Vagina (tissue), 2 donors: ENCODE results near the gene KDM4D. TPM values are rescaled to one million over a fixed set of nuclear protein-coding genes. Genes with fewer than 3 reads are reported as not detected.
A peak's percentile ranks its signal among the peaks of the same experiment; 100 is the strongest.
"Not testable (repeated sequence)": the region's sequence is repeated elsewhere in the genome, so short reads cannot be mapped to it uniquely, and the experiment has no call there.

Experiments used
- DNase-seq, 2 donors: peaks; one replicate each; pipeline ENCODE4 v3.0.0-alpha.2; 2017; ENCODE audit errors: extremely low spot score in 2 of 2
- H3K27ac ChIP-seq: fragments of 200-600 bp; sonication (generic); one replicate; pipeline ENCODE4 v1.5.1; 2019
- H3K27me3 ChIP-seq: fragments of 200-600 bp; sonication (generic); one replicate; pipeline ENCODE4 v1.5.1; 2019
- H3K36me3 ChIP-seq, 2 donors: fragments of 200-600 bp; sonication (generic); one replicate each; pipeline ENCODE4 v1.5.1; 2017 to 2019
- H3K4me1 ChIP-seq: fragments of 200-600 bp; sonication (generic); one replicate; pipeline ENCODE4 v1.5.1; 2019
- H3K4me3 ChIP-seq, 2 donors: fragments of 200-600 bp; sonication (generic); 1 replicate in 1 of 2; 2 replicates in 1 of 2; pipeline ENCODE4 v1.5.1; 2016 to 2019
- H3K9me3 ChIP-seq: fragments of 200-600 bp; sonication (generic); one replicate; pipeline ENCODE4 v1.5.1; 2019
- CTCF ChIP-seq, 3 experiments: fragments of 450-650 bp in 2 of 3; fragments of 200-600 bp in 1 of 3; sonication (generic) in 1 of 3; IDR thresholded peaks; one replicate each; pipeline ENCODE4 v1.5.1; 2017 to 2019; ENCODE audit warnings: antibody characterized with exemption in 3 of 3, mild to moderate bottlenecking in 2 of 3, moderate library complexity in 2 of 3
- POLR2A ChIP-seq, 2 donors: fragments of 450-650 bp; IDR thresholded peaks; one replicate each; pipeline ENCODE4 v1.6.1; 2017; ENCODE audit warnings: antibody characterized with exemption in 2 of 2, mild to moderate bottlenecking in 2 of 2, moderate library complexity in 2 of 2
- POLR2AphosphoS5 ChIP-seq, 2 donors: sonication (generic); formaldehyde crosslinking; IDR thresholded peaks; one replicate each; pipeline ENCODE4 v1.9.0; 2017; ENCODE audit warnings: antibody characterized with exemption in 2 of 2, mild to moderate bottlenecking in 2 of 2, low read depth in 1 of 2; ENCODE audit not compliant: insufficient read depth in 1 of 2
- intact Hi-C: fragments of 100-400 bp; cut with DNase I; formaldehyde crosslinking; loops from one replicate; pipeline ENCODE4 v1.15.1; 2023
- total RNA-seq: library from RNA; depleted of rRNA; stranded (reverse); fragments of >200 nt; gene quantifications from one replicate; pipeline ENCODE4 v1.2.3, GENCODE V29; 2016

KDM4D gene
- total RNA-seq, 1 donor from 2014 or later, result 0.25 TPM

- no peaks in the 10 kb centered on the region for H3K9me3 ChIP-seq
- peak in 1 of 2 donors; percentile 97 for DNase-seq
- no peaks in the 10 kb centered on the region for H3K27me3 ChIP-seq
- H3K4me3 ChIP-seq, result no peak overlapping the region
- peak overlapping the region; percentile 91 for H3K27ac ChIP-seq
- intact Hi-C loops, result no loop called here
- peaks cover 41% of the 10 kb centered on the region for H3K4me1 ChIP-seq
- TF ChIP-seq POLR2A (IDR thresholded peaks at IDR 0.05) (no peak), POLR2AphosphoS5 (IDR thresholded peaks at IDR 0.05; ENCODE audit: insufficient read depth in 1 of 2, low read depth in 1 of 2) (peak; percentile 62 to 86), CTCF (IDR thresholded peaks at IDR 0.05) (no peak)
- H3K36me3 ChIP-seq, result no peaks in the 10 kb centered on the region
Observed at GRCh38 chr11:94926698-94927237, 46.7 kb upstream of the KDM4D start.

GRCh38 chr11:94928117-94928990 lies 45.2 kb upstream of the KDM4D start:
- peak overlapping the region; percentile 91 for H3K27ac ChIP-seq
- H3K36me3 ChIP-seq, result no peaks in the 10 kb centered on the region
- DNase-seq, result peak in 1 of 2 donors; percentile 32
- H3K4me3 ChIP-seq, result no peak overlapping the region
- no peaks in the 10 kb centered on the region for H3K27me3 ChIP-seq
- no peak for TF ChIP-seq POLR2AphosphoS5 (IDR thresholded peaks at IDR 0.05; ENCODE audit: insufficient read depth in 1 of 2, low read depth in 1 of 2)
- TF ChIP-seq POLR2A (IDR thresholded peaks at IDR 0.05), result no peak
- no peak for TF ChIP-seq CTCF (IDR thresholded peaks at IDR 0.05)
- intact Hi-C loops, result no loop called here
- no peaks in the 10 kb centered on the region for H3K9me3 ChIP-seq
- H3K4me1 ChIP-seq, result peaks cover 41% of the 10 kb centered on the region

- H3K36me3 ChIP-seq, H3K9me3 ChIP-seq, H3K4me3 ChIP-seq, DNase-seq, H3K27me3 ChIP-seq, intact Hi-C loops: not testable (repeated sequence)
- Histone ChIP-seq H3K4me1 (peaks cover 34% of the 10 kb centered on the region), H3K27ac (peak overlapping the region; percentile 37)
Observed at GRCh38 chr11:94932072-94932471, 41.4 kb upstream of the KDM4D start.

- no peaks in the 10 kb centered on the region for H3K9me3 ChIP-seq
- peak overlapping the region; percentile 37 for H3K27ac ChIP-seq
- intact Hi-C loops, result no loop called here
Observed at GRCh38 chr11:94932503-94932902, 41.0 kb upstream of the KDM4D start.

More at GRCh38 chr11:94932503-94932902, 41.0 kb upstream of the KDM4D start:
- Histone ChIP-seq H3K36me3 (no peaks in the 10 kb centered on the region), H3K27me3 (no peaks in the 10 kb centered on the region), H3K4me3 (no peak overlapping the region), H3K4me1 (peaks cover 30% of the 10 kb centered on the region)
- DNase-seq, result no peak
- no peak for TF ChIP-seq POLR2AphosphoS5 (IDR thresholded peaks at IDR 0.05; ENCODE audit: insufficient read depth in 1 of 2, low read depth in 1 of 2)
- no peak for TF ChIP-seq CTCF (IDR thresholded peaks at IDR 0.05)
- no peak for TF ChIP-seq POLR2A (IDR thresholded peaks at IDR 0.05)
